Erythroblast (primary cell): ENCODE data around the gene PSG4.
"Not testable (repeated sequence)": the region's sequence is repeated elsewhere in the genome, so short reads cannot be mapped to it uniquely, and the experiment has no call there.

ENCODE experiments used
- GATA1 ChIP-seq: IDR thresholded peaks from 2 replicates; pipeline ENCODE4 v1.6.1; 2011; ENCODE audit warnings: low read depth, mild to moderate bottlenecking, control low read depth, low read length, moderate library complexity
- POLR2A ChIP-seq: IDR thresholded peaks from 2 replicates; pipeline ENCODE4 v1.6.1; 2011; ENCODE audit warnings: mild to moderate bottlenecking, low read length

DNA sequence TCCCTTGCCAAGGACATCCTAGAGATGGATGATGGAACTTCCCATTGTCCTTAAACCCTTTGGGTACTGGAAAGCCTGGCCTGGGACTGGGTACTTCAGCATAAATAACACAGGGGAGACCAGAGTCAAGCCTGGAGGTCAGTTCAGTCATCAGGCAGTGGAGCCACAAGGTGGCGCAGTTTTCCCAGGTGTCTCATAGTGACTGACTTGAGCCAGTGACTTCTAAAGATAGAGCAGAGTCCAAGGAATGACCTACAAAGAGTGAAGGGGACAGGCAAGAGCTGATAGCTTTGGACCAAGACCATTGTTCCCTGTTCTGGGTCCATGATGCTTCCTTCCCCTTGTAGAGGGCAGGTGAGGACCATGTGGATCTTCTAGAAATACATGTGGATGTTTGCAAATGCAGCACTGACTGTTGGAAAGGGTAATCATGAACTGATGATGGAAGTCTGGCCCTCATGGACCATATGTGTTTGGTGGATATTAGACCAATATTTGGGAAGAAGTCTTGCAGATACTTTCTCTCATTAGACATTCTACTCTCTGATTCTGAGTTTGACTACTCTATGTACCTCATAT, 25.8 kb downstream of the PSG4 start:
- TF ChIP-seq POLR2A, GATA1: not testable (repeated sequence)
